Measurements from ENCODE around the gene ZMYM4. TPM values are rescaled to one million over a fixed set of nuclear protein-coding genes. Genes with fewer than 3 reads are reported as not detected.

Gene ZMYM4
- total and polyA plus RNA-seq, 4 donors: 9.0 to 63.8 (median 21.7) TPM

DNA sequence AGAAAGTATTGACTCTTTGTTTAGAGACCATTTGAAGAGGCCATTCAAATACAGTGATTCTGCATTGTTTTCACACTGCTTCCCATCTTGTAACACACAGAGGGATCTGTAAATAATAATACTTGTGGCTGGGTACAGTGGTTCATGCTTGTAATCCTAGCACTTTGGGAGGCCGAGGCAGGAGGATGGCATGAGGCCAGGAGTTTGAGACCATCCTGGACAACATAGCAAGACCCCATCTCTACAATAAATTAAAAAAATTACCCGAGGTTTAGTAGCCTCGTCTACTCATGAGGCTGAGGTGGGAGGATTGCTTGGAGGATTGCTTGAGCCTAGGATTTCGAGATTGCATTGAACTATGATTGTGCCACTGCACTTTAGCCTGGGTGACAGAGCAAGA is 5.7 kb downstream of the ZMYM4 start:
- 88 to 92% methylated on average over 4 of the region's 4 CpGs for WGBS, 2 donors
- peaks cover 0 to 8% (median 2%) of the 10 kb centered on the region in 4 donors for H3K36me3 ChIP-seq (ENCODE audit: control insufficient read depth in 4 of 4, insufficient read depth in 4 of 4, low read length in 4 of 4)

GRCh38 chr1:35278886-35279554 is 10.5 kb downstream of the ZMYM4 start:
- Histone ChIP-seq H3K27ac (ENCODE audit: low read depth in 1 of 2, low read length in 1 of 2) (no peak overlapping the region), H3K9ac (ENCODE audit: insufficient read depth in 1 of 2, low read length in 2 of 2) (no peak overlapping the region), H3K4me3 (no peak overlapping the region), H3K36me3 (ENCODE audit: control insufficient read depth in 4 of 4, insufficient read depth in 4 of 4, low read length in 4 of 4) (peaks cover 2 to 8% (median 3%) of the 10 kb centered on the region in 4 donors), H3K27me3 (ENCODE audit: control insufficient read depth in 3 of 3, insufficient read depth in 3 of 3, low read length in 2 of 3) (no peaks in the 10 kb centered on the region), H3K9me3 (ENCODE audit: control insufficient read depth in 4 of 4, insufficient read depth in 3 of 4, low read length in 3 of 4) (peaks cover 0 to 4% (median 0%) of the 10 kb centered on the region in 4 donors), H3K4me1 (ENCODE audit: control insufficient read depth in 5 of 5, insufficient read depth in 5 of 5, low read length in 5 of 5) (peaks cover 0 to 9% (median 0%) of the 10 kb centered on the region in 5 donors)
- DNase-seq (no peak), ATAC-seq (ENCODE audit: insufficient read depth, low FRiP score) (no peak)
- WGBS, 2 donors: 89% methylated on average over 6 of the region's 6 CpGs
- no peak for TF ChIP-seq CTCF (IDR thresholded peaks at IDR 0.05; ENCODE audit: control extremely low read depth, extremely low read depth)

More for the DNA sequence above, 5.7 kb downstream of the ZMYM4 start:
- no peak for DNase-seq
- Histone ChIP-seq H3K4me1 (ENCODE audit: control insufficient read depth in 5 of 5, insufficient read depth in 5 of 5, low read length in 5 of 5) (peaks cover 0 to 9% (median 1%) of the 10 kb centered on the region in 5 donors), H3K9me3 (ENCODE audit: control insufficient read depth in 4 of 4, insufficient read depth in 3 of 4, low read length in 3 of 4) (no peaks in the 10 kb centered on the region), H3K9ac (ENCODE audit: insufficient read depth in 1 of 2, low read length in 2 of 2) (no peak overlapping the region), H3K4me3 (no peak overlapping the region), H3K27me3 (ENCODE audit: control insufficient read depth in 3 of 3, insufficient read depth in 3 of 3, low read length in 2 of 3) (no peaks in the 10 kb centered on the region), H3K27ac (ENCODE audit: low read depth in 1 of 2, low read length in 1 of 2) (no peak overlapping the region)
- no peak for TF ChIP-seq CTCF (IDR thresholded peaks at IDR 0.05; ENCODE audit: control extremely low read depth, extremely low read depth)
- no peak for ATAC-seq (ENCODE audit: insufficient read depth, low FRiP score)

- H3K27me3 ChIP-seq (ENCODE audit: control insufficient read depth in 3 of 3, insufficient read depth in 3 of 3, low read length in 2 of 3): no peaks in the 10 kb centered on the region
- no peak overlapping the region for H3K9ac ChIP-seq (ENCODE audit: insufficient read depth in 1 of 2, low read length in 2 of 2)
- ATAC-seq (ENCODE audit: insufficient read depth, low FRiP score) (no peak), DNase-seq (no peak)
- H3K4me3 ChIP-seq: no peak overlapping the region
- H3K27ac ChIP-seq (ENCODE audit: low read depth in 1 of 2, low read length in 1 of 2): no peak overlapping the region
- WGBS, 2 donors: 80 to 86% methylated on average over 1 of the region's 1 CpG
- H3K36me3 ChIP-seq (ENCODE audit: control insufficient read depth in 4 of 4, insufficient read depth in 4 of 4, low read length in 4 of 4): peaks cover 0 to 9% (median 4%) of the 10 kb centered on the region in 4 donors
- no peak for TF ChIP-seq CTCF (IDR thresholded peaks at IDR 0.05; ENCODE audit: control extremely low read depth, extremely low read depth)
- peaks cover 0 to 9% (median 0%) of the 10 kb centered on the region in 5 donors for H3K4me1 ChIP-seq (ENCODE audit: control insufficient read depth in 5 of 5, insufficient read depth in 5 of 5, low read length in 5 of 5)
- peaks cover 0 to 4% (median 0%) of the 10 kb centered on the region in 4 donors for H3K9me3 ChIP-seq (ENCODE audit: control insufficient read depth in 4 of 4, insufficient read depth in 3 of 4, low read length in 3 of 4)
Measured at GRCh38 chr1:35279555-35279904, 11.0 kb downstream of the ZMYM4 start.
